ENCODE data around the gene COBLL1.
"Not testable (repeated sequence)": the region's sequence is repeated elsewhere in the genome, so short reads cannot be mapped to it uniquely, and the experiment has no call there.

- TF ChIP-seq POLR2A, CTCF (IDR thresholded peaks at IDR 0.05): not testable (repeated sequence)
These were observed 24.8 kb upstream of the COBLL1 start for GRCh38 chr2:164866381-164866780.

Measured in heart left ventricle (tissue), 13 donors.